Activated CD4-positive, alpha-beta T cell treated with anti-CD3 and anti-CD28 coated beads for 24 hours (primary cell): Measurements from ENCODE around the gene PTPRK.

Experiments used
- DNase-seq, 2 donors: peaks; one replicate each; pipeline ENCODE4 v3.0.0-alpha.2; 2020; ENCODE audit warnings: low read depth in 2 of 2

Gene PTPRK

GRCh38 chr6:128520436-128521281 lies at the start of gene PTPRK:
TSS of gene PTPRK (minus strand) at chr6:128520599. CDS start at chr6:128520358, 241 bp downstream.
- DNase-seq = peak; percentile 84 to 85

GRCh38 chr6:128567029-128567428 lies 46.6 kb upstream of the PTPRK start:
- DNase-seq = no peak

GRCh38 chr6:128560966-128561365 lies 40.6 kb upstream of the PTPRK start:
- DNase-seq = no peak

GRCh38 chr6:128558924-128559323 lies 38.5 kb upstream of the PTPRK start:
- no peak for DNase-seq

- DNase-seq = no peak
These were observed 37.6 kb upstream of the PTPRK start for GRCh38 chr6:128558021-128558420.

- no peak for DNase-seq
These were observed 36.7 kb upstream of the PTPRK start for GRCh38 chr6:128557081-128557480.

- no peak for DNase-seq
These were observed 33.9 kb upstream of the PTPRK start for GRCh38 chr6:128554302-128554701.

GRCh38 chr6:128541261-128541660 lies 20.9 kb upstream of the PTPRK start:
- DNase-seq = no peak

- no peak for DNase-seq
These were observed 18.4 kb upstream of the PTPRK start for GRCh38 chr6:128538763-128539162.

GRCh38 chr6:128532827-128533226 lies 12.4 kb upstream of the PTPRK start:
- DNase-seq = no peak

GRCh38 chr6:128532136-128532535 lies 11.7 kb upstream of the PTPRK start:
- DNase-seq = no peak

- DNase-seq = no peak
These were observed 11.3 kb upstream of the PTPRK start for GRCh38 chr6:128531696-128532095.

- no peak for DNase-seq
These were observed 7.8 kb upstream of the PTPRK start for GRCh38 chr6:128528241-128528640.

- no peak for DNase-seq
These were observed 7.0 kb upstream of the PTPRK start for GRCh38 chr6:128527375-128527774.

GRCh38 chr6:128526152-128526914 lies 5.9 kb upstream of the PTPRK start:
- no peak for DNase-seq

- DNase-seq = no peak
These were observed 5.0 kb upstream of the PTPRK start for GRCh38 chr6:128525406-128525805.

- no peak for DNase-seq
These were observed 858 bp upstream of the PTPRK start for GRCh38 chr6:128521282-128521632.

- peak; percentile 11 to 13 for DNase-seq
These were observed 416 bp downstream of the PTPRK start for GRCh38 chr6:128519931-128520435.

- DNase-seq = peak in 1 of 2 donors; percentile 6
These were observed 1.1 kb downstream of the PTPRK start for GRCh38 chr6:128519132-128519930.

GRCh38 chr6:128518434-128519131 lies 1.8 kb downstream of the PTPRK start:
- DNase-seq = no peak

- no peak for DNase-seq
These were observed 3.3 kb downstream of the PTPRK start for GRCh38 chr6:128517124-128517523.
